Measurements from ENCODE around the gene PCBP3. TPM values are rescaled to one million over a fixed set of nuclear protein-coding genes. Genes with fewer than 3 reads are reported as not detected.

Gene PCBP3
- polyA plus RNA-seq, 1 donor (not counting 4 experiments of a cell fraction or from before 2014, with no cell fraction given) = 0.25 TPM

DNA sequence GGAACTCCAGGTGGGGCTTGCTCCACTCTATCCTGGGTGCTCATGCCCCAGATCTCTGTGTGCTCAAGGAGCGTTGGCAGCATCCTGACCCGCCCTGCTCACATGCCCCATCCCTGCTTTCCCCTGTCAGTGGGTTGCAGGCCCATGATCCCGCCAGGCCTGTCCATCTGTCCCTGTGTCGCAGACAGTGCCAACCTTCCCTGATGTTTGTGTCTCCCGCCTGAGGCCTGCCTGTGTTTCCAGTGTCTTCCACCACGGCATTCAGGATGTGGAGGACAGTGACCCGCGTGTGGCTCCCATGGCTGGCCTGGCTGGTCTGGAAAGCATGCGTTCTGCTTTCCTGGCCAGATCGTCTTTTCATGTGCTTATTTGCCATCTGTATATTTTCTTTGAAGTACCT lies 82.9 kb downstream of the PCBP3 start:
- no peak for TF ChIP-seq EZH2 (IDR thresholded peaks at IDR 0.05; ENCODE audit: low read length)
- TF ChIP-seq, protein P1, sequence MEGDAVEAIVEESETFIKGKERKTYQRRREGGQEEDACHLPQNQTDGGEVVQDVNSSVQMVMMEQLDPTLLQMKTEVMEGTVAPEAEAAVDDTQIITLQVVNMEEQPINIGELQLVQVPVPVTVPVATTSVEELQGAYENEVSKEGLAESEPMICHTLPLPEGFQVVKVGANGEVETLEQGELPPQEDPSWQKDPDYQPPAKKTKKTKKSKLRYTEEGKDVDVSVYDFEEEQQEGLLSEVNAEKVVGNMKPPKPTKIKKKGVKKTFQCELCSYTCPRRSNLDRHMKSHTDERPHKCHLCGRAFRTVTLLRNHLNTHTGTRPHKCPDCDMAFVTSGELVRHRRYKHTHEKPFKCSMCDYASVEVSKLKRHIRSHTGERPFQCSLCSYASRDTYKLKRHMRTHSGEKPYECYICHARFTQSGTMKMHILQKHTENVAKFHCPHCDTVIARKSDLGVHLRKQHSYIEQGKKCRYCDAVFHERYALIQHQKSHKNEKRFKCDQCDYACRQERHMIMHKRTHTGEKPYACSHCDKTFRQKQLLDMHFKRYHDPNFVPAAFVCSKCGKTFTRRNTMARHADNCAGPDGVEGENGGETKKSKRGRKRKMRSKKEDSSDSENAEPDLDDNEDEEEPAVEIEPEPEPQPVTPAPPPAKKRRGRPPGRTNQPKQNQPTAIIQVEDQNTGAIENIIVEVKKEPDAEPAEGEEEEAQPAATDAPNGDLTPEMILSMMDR (optimal IDR thresholded peaks at IDR 0.05 in 1 of 3, IDR thresholded peaks at IDR 0.05 in 1 of 3, conservative IDR thresholded peaks at IDR 0.05 in 1 of 3; ENCODE audit: extremely low read depth in 1 of 3, insufficient read depth in 2 of 3, low read length in 3 of 3) = no peak
- no peaks in the 10 kb centered on the region for H3K36me3 ChIP-seq (ENCODE audit: control insufficient read depth in 2 of 2, extremely low read depth in 1 of 2, insufficient read depth in 2 of 2, low read length in 2 of 2)
- H3K9ac ChIP-seq (ENCODE audit: control insufficient read depth, extremely low read depth, insufficient read depth, low read length) = no peak overlapping the region
- H3K4me2 ChIP-seq (ENCODE audit: control insufficient read depth, extremely low read depth, insufficient read depth, low read depth, low read length) = no peak overlapping the region
- H3K27me3 ChIP-seq (ENCODE audit: control insufficient read depth, extremely low read depth, insufficient read depth, low read length) = no peaks in the 10 kb centered on the region
- H2AFZ ChIP-seq (ENCODE audit: control insufficient read depth, low read length) = no peak overlapping the region
- no peak overlapping the region for H3K4me3 ChIP-seq (ENCODE audit: control insufficient read depth in 2 of 3, extremely low read depth in 1 of 3, insufficient read depth in 2 of 3, low read depth in 1 of 3, low read length in 3 of 3)
- no peak overlapping the region for H3K27ac ChIP-seq (ENCODE audit: control insufficient read depth, insufficient read depth, low read length)
- no peaks in the 10 kb centered on the region for H3K4me1 ChIP-seq (ENCODE audit: control insufficient read depth, extremely low read depth, insufficient read depth, low read length)
- no peaks in the 10 kb centered on the region for H3K79me2 ChIP-seq (ENCODE audit: control insufficient read depth, insufficient read depth, low read length)
- no peaks in the 10 kb centered on the region for H3K9me3 ChIP-seq (ENCODE audit: control insufficient read depth, low read depth, low read length)
- no peaks in the 10 kb centered on the region for H3K9me1 ChIP-seq (ENCODE audit: control insufficient read depth, extremely low read depth, insufficient read depth, low read length)
- no peaks in the 10 kb centered on the region for H4K20me1 ChIP-seq (ENCODE audit: control insufficient read depth, extremely low read depth, insufficient read depth, low read length)
- no peak for DNase-seq (ENCODE audit: low read depth, low spot score)
- dilution Hi-C loops (cut with MboI; ENCODE audit: extremely low pct_ligation_motif_present, low sequenced_read_pairs) = no loop called here
- no peak for FAIRE-seq

DNA sequence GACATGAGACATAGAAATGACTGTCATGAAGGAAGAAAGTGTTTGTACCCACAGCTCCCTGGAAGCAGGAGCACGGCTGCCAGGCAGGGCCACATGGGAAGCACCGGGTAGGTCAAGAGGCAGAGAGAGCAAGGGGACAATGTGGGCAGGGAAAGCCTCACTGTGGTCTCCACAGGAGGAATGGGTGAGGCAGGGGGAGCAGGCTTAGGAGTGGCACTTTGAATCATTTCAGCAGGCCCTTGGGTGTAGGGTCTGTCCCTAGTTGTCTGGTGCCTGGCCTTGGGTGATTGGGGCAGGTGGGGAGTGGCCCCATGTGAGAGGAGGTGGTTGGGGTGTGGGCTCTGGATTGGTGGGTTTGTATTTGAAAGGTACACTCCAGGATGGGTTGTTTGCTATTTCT lies 83.9 kb downstream of the PCBP3 start:
- H3K27ac ChIP-seq (ENCODE audit: control insufficient read depth, insufficient read depth, low read length) = no peak overlapping the region
- no peak overlapping the region for H3K9ac ChIP-seq (ENCODE audit: control insufficient read depth, extremely low read depth, insufficient read depth, low read length)
- FAIRE-seq = no peak
- DNase-seq (ENCODE audit: low read depth, low spot score) = no peak
- H3K79me2 ChIP-seq (ENCODE audit: control insufficient read depth, insufficient read depth, low read length) = no peaks in the 10 kb centered on the region
- TF ChIP-seq, protein P1 (optimal IDR thresholded peaks at IDR 0.05 in 1 of 3, IDR thresholded peaks at IDR 0.05 in 1 of 3, conservative IDR thresholded peaks at IDR 0.05 in 1 of 3; ENCODE audit: extremely low read depth in 1 of 3, insufficient read depth in 2 of 3, low read length in 3 of 3) = no peak
- no peak for TF ChIP-seq EZH2 (IDR thresholded peaks at IDR 0.05; ENCODE audit: low read length)
- no peaks in the 10 kb centered on the region for H3K27me3 ChIP-seq (ENCODE audit: control insufficient read depth, extremely low read depth, insufficient read depth, low read length)
- no peaks in the 10 kb centered on the region for H3K4me1 ChIP-seq (ENCODE audit: control insufficient read depth, extremely low read depth, insufficient read depth, low read length)
- dilution Hi-C loops (cut with MboI; ENCODE audit: extremely low pct_ligation_motif_present, low sequenced_read_pairs) = no loop called here
- no peaks in the 10 kb centered on the region for H3K9me3 ChIP-seq (ENCODE audit: control insufficient read depth, low read depth, low read length)
- no peaks in the 10 kb centered on the region for H3K36me3 ChIP-seq (ENCODE audit: control insufficient read depth in 2 of 2, extremely low read depth in 1 of 2, insufficient read depth in 2 of 2, low read length in 2 of 2)
- H3K4me2 ChIP-seq (ENCODE audit: control insufficient read depth, extremely low read depth, insufficient read depth, low read depth, low read length) = no peak overlapping the region
- no peaks in the 10 kb centered on the region for H3K9me1 ChIP-seq (ENCODE audit: control insufficient read depth, extremely low read depth, insufficient read depth, low read length)
- no peaks in the 10 kb centered on the region for H4K20me1 ChIP-seq (ENCODE audit: control insufficient read depth, extremely low read depth, insufficient read depth, low read length)
- no peak overlapping the region for H3K4me3 ChIP-seq (ENCODE audit: control insufficient read depth in 2 of 3, extremely low read depth in 1 of 3, insufficient read depth in 2 of 3, low read depth in 1 of 3, low read length in 3 of 3)
- H2AFZ ChIP-seq (ENCODE audit: control insufficient read depth, low read length) = no peak overlapping the region
